Upper lobe of left lung (tissue), 6 donors: ENCODE measurements around the gene TTC39C. TPM values are rescaled to one million over a fixed set of nuclear protein-coding genes. Genes with fewer than 3 reads are reported as not detected.
A peak's percentile ranks its signal among the peaks of the same experiment; 100 is the strongest.
"Not testable (repeated sequence)": the region's sequence is repeated elsewhere in the genome, so short reads cannot be mapped to it uniquely, and the experiment has no call there.

Experiments
- ATAC-seq, 2 donors: fragments of 200-7000 bp; cut with Tn5 transposase; one replicate each; pipeline ENCODE4 v1.9.1; 2022; ENCODE audit warnings: mild to moderate bottlenecking in 2 of 2, moderate library complexity in 2 of 2; ENCODE audit not compliant: low FRiP score in 2 of 2
- DNase-seq, 2 donors: peaks; one replicate each; pipeline ENCODE4 v3.0.0-alpha.2; 2019 to 2020
- H3K27ac ChIP-seq, 4 donors: fragments of 200-600 bp; sonication (generic); one replicate each; pipeline ENCODE4 v1.5.1; 2016 to 2019
- H3K27me3 ChIP-seq, 4 donors: fragments of 200-600 bp; sonication (generic); one replicate each; pipeline ENCODE4 v1.5.1; 2017 to 2019
- H3K36me3 ChIP-seq, 4 donors: fragments of 200-600 bp; sonication (generic); one replicate each; pipeline ENCODE4 v1.5.1; 2016 to 2019
- H3K4me1 ChIP-seq, 4 donors: fragments of 200-600 bp; sonication (generic); one replicate each; pipeline ENCODE4 v1.5.1; 2018 to 2019
- H3K4me3 ChIP-seq, 4 donors: fragments of 200-600 bp; sonication (generic); one replicate each; pipeline ENCODE4 v1.5.1; 2017 to 2019; ENCODE audit warnings: mild to moderate bottlenecking in 2 of 4, moderate library complexity in 1 of 4
- H3K9me3 ChIP-seq, 4 donors: fragments of 200-600 bp; sonication (generic); one replicate each; pipeline ENCODE4 v1.5.1; 2018 to 2019
- EP300 ChIP-seq, 4 donors: sonication (generic); formaldehyde crosslinking; IDR thresholded peaks; one replicate each; pipeline ENCODE4 v1.5.1; 2017; ENCODE audit warnings: antibody characterized with exemption in 4 of 4, control low read depth in 2 of 4
- POLR2A ChIP-seq, 4 donors: fragments of 450-650 bp; IDR thresholded peaks; one replicate each; pipeline ENCODE4 v1.5.1; 2016 to 2017; ENCODE audit warnings: antibody characterized with exemption in 4 of 4, mild to moderate bottlenecking in 2 of 4
- POLR2AphosphoS5 ChIP-seq, 2 donors: sonication (generic); formaldehyde crosslinking; IDR thresholded peaks; one replicate each; pipeline ENCODE4 v1.5.1; 2017; ENCODE audit warnings: antibody characterized with exemption in 2 of 2
- WGBS, 2 donors: methylation state at CpG; one replicate each; pipeline ENCODE4 v1.1.5; 2017 to 2018; 5-methylcytosine and 5-hydroxymethylcytosine counted together
- total RNA-seq, 6 donors: library from RNA; depleted of rRNA in 4 of 6; stranded (reverse); fragments of >200 nt in 4 of 6; gene quantifications; one replicate each; pipeline versions ENCODE4 v1.1.0 to v1.2.1, GENCODE V29; 2016 to 2021
- TF ChIP-seq, protein P1 (sequence below), 6 experiments: fragments of 450-650 bp in 4 of 6; fragments of 200-600 bp in 2 of 6; sonication (generic) in 2 of 6; IDR thresholded peaks; one replicate each; pipeline ENCODE4 v1.5.1; 2016 to 2019; ENCODE audit warnings: antibody characterized with exemption in 6 of 6
- donor health status: DM: no; HTN: no; CAD: no; lungs with moderate emphysema.
- donor health status: DM: no; HTN: yes; CAD: no; lungs with severe emphysema.

The TTC39C gene
- total RNA-seq, 6 donors from 2014 or later: 12.8 to 31.5 (median 19.5) TPM

GRCh38 chr18:24055878-24056277 lies 41.3 kb downstream of the TTC39C start:
- Histone ChIP-seq H3K4me3 (no peak overlapping the region), H3K27me3 (no peaks in the 10 kb centered on the region), H3K36me3 (no peaks in the 10 kb centered on the region), H3K9me3 (no peaks in the 10 kb centered on the region), H3K4me1 (peaks cover 0 to 4% (median 0%) of the 10 kb centered on the region in 4 donors), H3K27ac (no peak overlapping the region)
- TF ChIP-seq EP300 (IDR thresholded peaks at IDR 0.05): no peak
- no peak for TF ChIP-seq POLR2A (IDR thresholded peaks at IDR 0.05)
- no peak for ATAC-seq
- 73 to 88% methylated on average over 2 of the region's 2 CpGs for WGBS, 2 donors
- no peak for DNase-seq

GRCh38 chr18:24056506-24056905 lies 42.0 kb downstream of the TTC39C start:
- peaks cover 0 to 3% (median 0%) of the 10 kb centered on the region in 4 donors for H3K4me1 ChIP-seq
- H3K4me3 ChIP-seq: no peak overlapping the region
- no peak for ATAC-seq
- no peaks in the 10 kb centered on the region for H3K36me3 ChIP-seq
- WGBS, 2 donors: 76 to 87% methylated on average over 2 of the region's 2 CpGs
- DNase-seq: no peak
- TF ChIP-seq EP300 (IDR thresholded peaks at IDR 0.05): no peak
- no peak for TF ChIP-seq POLR2A (IDR thresholded peaks at IDR 0.05)
- TF ChIP-seq, protein P1, sequence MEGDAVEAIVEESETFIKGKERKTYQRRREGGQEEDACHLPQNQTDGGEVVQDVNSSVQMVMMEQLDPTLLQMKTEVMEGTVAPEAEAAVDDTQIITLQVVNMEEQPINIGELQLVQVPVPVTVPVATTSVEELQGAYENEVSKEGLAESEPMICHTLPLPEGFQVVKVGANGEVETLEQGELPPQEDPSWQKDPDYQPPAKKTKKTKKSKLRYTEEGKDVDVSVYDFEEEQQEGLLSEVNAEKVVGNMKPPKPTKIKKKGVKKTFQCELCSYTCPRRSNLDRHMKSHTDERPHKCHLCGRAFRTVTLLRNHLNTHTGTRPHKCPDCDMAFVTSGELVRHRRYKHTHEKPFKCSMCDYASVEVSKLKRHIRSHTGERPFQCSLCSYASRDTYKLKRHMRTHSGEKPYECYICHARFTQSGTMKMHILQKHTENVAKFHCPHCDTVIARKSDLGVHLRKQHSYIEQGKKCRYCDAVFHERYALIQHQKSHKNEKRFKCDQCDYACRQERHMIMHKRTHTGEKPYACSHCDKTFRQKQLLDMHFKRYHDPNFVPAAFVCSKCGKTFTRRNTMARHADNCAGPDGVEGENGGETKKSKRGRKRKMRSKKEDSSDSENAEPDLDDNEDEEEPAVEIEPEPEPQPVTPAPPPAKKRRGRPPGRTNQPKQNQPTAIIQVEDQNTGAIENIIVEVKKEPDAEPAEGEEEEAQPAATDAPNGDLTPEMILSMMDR (IDR thresholded peaks at IDR 0.05): no peak
- TF ChIP-seq POLR2AphosphoS5 (IDR thresholded peaks at IDR 0.05): no peak
- no peaks in the 10 kb centered on the region for H3K27me3 ChIP-seq
- no peak overlapping the region for H3K27ac ChIP-seq
- no peaks in the 10 kb centered on the region for H3K9me3 ChIP-seq

GRCh38 chr18:24057804-24058203 lies 43.2 kb downstream of the TTC39C start:
- H3K36me3 ChIP-seq: no peaks in the 10 kb centered on the region
- TF ChIP-seq POLR2A (IDR thresholded peaks at IDR 0.05) (no peak), EP300 (IDR thresholded peaks at IDR 0.05) (no peak), POLR2AphosphoS5 (IDR thresholded peaks at IDR 0.05) (no peak)
- TF ChIP-seq, protein P1 (IDR thresholded peaks at IDR 0.05): no peak
- ATAC-seq (no peak), DNase-seq (no peak)
- no peaks in the 10 kb centered on the region for H3K9me3 ChIP-seq
- H3K27ac ChIP-seq: no peak overlapping the region
- H3K4me1 ChIP-seq: no peaks in the 10 kb centered on the region
- no peak overlapping the region for H3K4me3 ChIP-seq
- 95 to 96% methylated on average over 1 of the region's 1 CpG for WGBS, 2 donors
- H3K27me3 ChIP-seq: no peaks in the 10 kb centered on the region

DNA sequence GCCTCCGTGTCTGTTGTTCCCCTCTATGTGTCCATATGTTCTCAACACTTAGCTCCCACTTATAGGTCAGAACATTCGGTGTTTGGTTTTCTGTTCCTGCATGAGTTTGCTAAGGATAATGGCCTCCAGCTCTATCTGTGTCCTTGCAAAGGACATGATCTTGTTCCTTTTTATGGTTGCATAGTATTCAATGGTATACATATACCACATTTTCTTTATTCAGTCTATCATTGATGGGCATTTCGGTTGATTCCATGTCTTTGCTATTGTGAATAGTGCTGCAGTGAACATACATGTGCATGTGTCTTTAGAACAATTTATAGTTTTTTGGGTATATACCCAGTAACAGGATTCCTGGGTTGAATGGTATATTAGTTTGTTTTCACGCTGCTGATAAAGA lies 44.8 kb downstream of the TTC39C start:
- 81 to 91% methylated on average over 4 of the region's 4 CpGs for WGBS, 2 donors
- not testable (repeated sequence) for ATAC-seq, DNase-seq, H3K36me3 ChIP-seq, H3K4me1 ChIP-seq, H3K9me3 ChIP-seq, H3K27ac ChIP-seq, H3K4me3 ChIP-seq, H3K27me3 ChIP-seq

DNA sequence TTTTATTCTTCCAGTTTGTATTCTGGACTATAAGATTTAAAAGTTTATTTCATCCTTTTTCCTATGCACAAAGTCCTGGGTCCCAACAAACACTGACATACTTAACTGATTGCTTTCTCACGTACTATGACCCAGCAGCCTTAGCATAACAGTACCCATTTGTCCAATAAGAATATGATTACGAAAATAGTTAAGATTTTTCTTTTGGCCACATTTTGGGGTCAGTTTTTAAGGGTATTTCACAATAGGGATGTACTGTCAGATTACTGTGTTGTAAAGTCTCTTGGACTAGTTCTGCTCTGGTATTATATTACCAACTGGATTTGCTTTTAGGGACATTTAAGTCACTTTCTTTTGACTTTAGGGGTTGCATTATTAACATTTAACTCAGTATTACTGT lies 46.1 kb downstream of the TTC39C start:
- no peaks in the 10 kb centered on the region for H3K36me3 ChIP-seq
- DNase-seq: no peak
- no peaks in the 10 kb centered on the region for H3K9me3 ChIP-seq
- 71 to 74% methylated on average over 2 of the region's 2 CpGs for WGBS, 2 donors
- peak in 1 of 2 donors; percentile 24 for ATAC-seq
- H3K27ac ChIP-seq: no peak overlapping the region
- no peak overlapping the region for H3K4me3 ChIP-seq
- no peak for TF ChIP-seq POLR2A (IDR thresholded peaks at IDR 0.05)
- TF ChIP-seq, protein P1 (IDR thresholded peaks at IDR 0.05): no peak
- TF ChIP-seq POLR2AphosphoS5 (IDR thresholded peaks at IDR 0.05): no peak
- no peak for TF ChIP-seq EP300 (IDR thresholded peaks at IDR 0.05)
- no peaks in the 10 kb centered on the region for H3K4me1 ChIP-seq
- no peaks in the 10 kb centered on the region for H3K27me3 ChIP-seq

- ATAC-seq: no peak
- Histone ChIP-seq H3K27me3 (no peaks in the 10 kb centered on the region), H3K4me1 (no peaks in the 10 kb centered on the region), H3K36me3 (peaks cover 0 to 8% (median 0%) of the 10 kb centered on the region in 4 donors), H3K9me3 (no peaks in the 10 kb centered on the region), H3K27ac (no peak overlapping the region), H3K4me3 (no peak overlapping the region)
- WGBS, 2 donors: 85 to 92% methylated on average over 4 of the region's 4 CpGs
- no peak for DNase-seq
- TF ChIP-seq, protein P1 (IDR thresholded peaks at IDR 0.05): no peak
- TF ChIP-seq POLR2A (IDR thresholded peaks at IDR 0.05): no peak
- TF ChIP-seq EP300 (IDR thresholded peaks at IDR 0.05): no peak
- TF ChIP-seq POLR2AphosphoS5 (IDR thresholded peaks at IDR 0.05): no peak
Measured at GRCh38 chr18:24063121-24063731, 48.7 kb downstream of the TTC39C start.
